ENCODE results near the gene RAB40C.

RAB40C gene

GRCh38 chr16:676565-676902 lies 86.7 kb downstream of the RAB40C start:
- Mint-ChIP-seq H3K27me3 (peaks cover 1% of the 10 kb centered on the region), H3K4me1 (peaks cover 16% of the 10 kb centered on the region), H3K4me3 (no peak overlapping the region), H3K36me3 (no peaks in the 10 kb centered on the region), H3K9me3 (no peaks in the 10 kb centered on the region), H3K27ac (no peak overlapping the region)

GRCh38 chr16:676913-677312 lies 87.0 kb downstream of the RAB40C start:
- H3K27me3 Mint-ChIP-seq = peaks cover 1% of the 10 kb centered on the region
- no peak overlapping the region for H3K27ac Mint-ChIP-seq
- peak overlapping the region; percentile 11 for H3K4me3 Mint-ChIP-seq
- H3K4me1 Mint-ChIP-seq = peaks cover 19% of the 10 kb centered on the region
- no peaks in the 10 kb centered on the region for H3K9me3 Mint-ChIP-seq
- no peaks in the 10 kb centered on the region for H3K36me3 Mint-ChIP-seq

- Mint-ChIP-seq H3K27me3 (peaks cover 1% of the 10 kb centered on the region), H3K4me3 (no peak overlapping the region)
Measured at GRCh38 chr16:677316-678190, 87.7 kb downstream of the RAB40C start.

GRCh38 chr16:678209-678857 lies 88.5 kb downstream of the RAB40C start:
- peaks cover 24% of the 10 kb centered on the region for H3K4me1 Mint-ChIP-seq
- no peak overlapping the region for H3K4me3 Mint-ChIP-seq
- peaks cover 1% of the 10 kb centered on the region for H3K27me3 Mint-ChIP-seq
- peaks cover 3% of the 10 kb centered on the region for H3K36me3 Mint-ChIP-seq
- no peak overlapping the region for H3K27ac Mint-ChIP-seq
- H3K9me3 Mint-ChIP-seq = no peaks in the 10 kb centered on the region

More at GRCh38 chr16:677316-678190, 87.7 kb downstream of the RAB40C start:
- peaks cover 23% of the 10 kb centered on the region for H3K4me1 Mint-ChIP-seq
- H3K27ac Mint-ChIP-seq = no peak overlapping the region
- H3K9me3 Mint-ChIP-seq = no peaks in the 10 kb centered on the region
- H3K36me3 Mint-ChIP-seq = peaks cover 2% of the 10 kb centered on the region

All from activated naive CD4-positive, alpha-beta T cell treated with anti-CD3 and anti-CD28 coated beads, Interleukin-2, amount 50 U/mL, for 24 hours (primary cell).